Esophagus muscularis mucosa (tissue), 4 donors: ENCODE results near the gene SOX5.

Source experiments
- EP300 ChIP-seq: sonication (generic); formaldehyde crosslinking; IDR thresholded peaks from one replicate; pipeline ENCODE4 v1.6.1; 2017; ENCODE audit warnings: antibody characterized with exemption
- POLR2AphosphoS5 ChIP-seq, 2 donors: sonication (generic); formaldehyde crosslinking; IDR thresholded peaks; one replicate each; pipeline ENCODE4 v1.6.1; 2017; ENCODE audit warnings: antibody characterized with exemption in 2 of 2
- TF ChIP-seq, protein P1 (sequence below), 3 experiments: fragments of 200-600 bp in 2 of 3; fragments of 450-650 bp in 1 of 3; sonication (generic) in 2 of 3; IDR thresholded peaks; one replicate each; pipeline ENCODE4 v1.5.1; 2017 to 2019; ENCODE audit warnings: antibody characterized with exemption in 3 of 3, mild to moderate bottlenecking in 2 of 3, moderate library complexity in 1 of 3

- TF ChIP-seq EP300, result no peak
- no peak for TF ChIP-seq POLR2AphosphoS5 (IDR thresholded peaks at IDR 0.05)
- TF ChIP-seq, protein P1, sequence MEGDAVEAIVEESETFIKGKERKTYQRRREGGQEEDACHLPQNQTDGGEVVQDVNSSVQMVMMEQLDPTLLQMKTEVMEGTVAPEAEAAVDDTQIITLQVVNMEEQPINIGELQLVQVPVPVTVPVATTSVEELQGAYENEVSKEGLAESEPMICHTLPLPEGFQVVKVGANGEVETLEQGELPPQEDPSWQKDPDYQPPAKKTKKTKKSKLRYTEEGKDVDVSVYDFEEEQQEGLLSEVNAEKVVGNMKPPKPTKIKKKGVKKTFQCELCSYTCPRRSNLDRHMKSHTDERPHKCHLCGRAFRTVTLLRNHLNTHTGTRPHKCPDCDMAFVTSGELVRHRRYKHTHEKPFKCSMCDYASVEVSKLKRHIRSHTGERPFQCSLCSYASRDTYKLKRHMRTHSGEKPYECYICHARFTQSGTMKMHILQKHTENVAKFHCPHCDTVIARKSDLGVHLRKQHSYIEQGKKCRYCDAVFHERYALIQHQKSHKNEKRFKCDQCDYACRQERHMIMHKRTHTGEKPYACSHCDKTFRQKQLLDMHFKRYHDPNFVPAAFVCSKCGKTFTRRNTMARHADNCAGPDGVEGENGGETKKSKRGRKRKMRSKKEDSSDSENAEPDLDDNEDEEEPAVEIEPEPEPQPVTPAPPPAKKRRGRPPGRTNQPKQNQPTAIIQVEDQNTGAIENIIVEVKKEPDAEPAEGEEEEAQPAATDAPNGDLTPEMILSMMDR (IDR thresholded peaks at IDR 0.05), result no peak
Observed at GRCh38 chr12:23830210-23830609, 119.3 kb downstream of the SOX5 start.
